Measurements from ENCODE around the gene DOCK1.

DOCK1 gene

DNA sequence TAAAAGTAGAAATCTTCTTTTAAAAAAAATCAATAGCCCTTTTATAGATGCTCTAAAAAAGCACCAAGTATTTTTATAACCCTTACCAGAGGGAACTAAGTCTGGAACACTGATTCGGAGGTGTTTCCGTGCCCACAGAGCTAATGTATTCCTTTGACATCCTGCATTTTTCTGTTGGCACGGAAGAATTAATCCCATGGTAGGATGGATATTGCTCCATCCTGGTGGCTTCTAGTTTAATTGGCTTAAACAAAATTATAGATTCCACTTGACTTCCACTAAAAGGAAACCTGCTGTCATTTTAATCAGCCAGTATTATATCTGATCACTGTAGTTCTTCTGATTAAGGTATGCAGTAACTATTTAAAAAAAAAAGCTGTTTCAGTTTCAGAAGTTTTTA lies 479.8 kb downstream of the DOCK1 start:
- DNase-seq = no peak

DNA sequence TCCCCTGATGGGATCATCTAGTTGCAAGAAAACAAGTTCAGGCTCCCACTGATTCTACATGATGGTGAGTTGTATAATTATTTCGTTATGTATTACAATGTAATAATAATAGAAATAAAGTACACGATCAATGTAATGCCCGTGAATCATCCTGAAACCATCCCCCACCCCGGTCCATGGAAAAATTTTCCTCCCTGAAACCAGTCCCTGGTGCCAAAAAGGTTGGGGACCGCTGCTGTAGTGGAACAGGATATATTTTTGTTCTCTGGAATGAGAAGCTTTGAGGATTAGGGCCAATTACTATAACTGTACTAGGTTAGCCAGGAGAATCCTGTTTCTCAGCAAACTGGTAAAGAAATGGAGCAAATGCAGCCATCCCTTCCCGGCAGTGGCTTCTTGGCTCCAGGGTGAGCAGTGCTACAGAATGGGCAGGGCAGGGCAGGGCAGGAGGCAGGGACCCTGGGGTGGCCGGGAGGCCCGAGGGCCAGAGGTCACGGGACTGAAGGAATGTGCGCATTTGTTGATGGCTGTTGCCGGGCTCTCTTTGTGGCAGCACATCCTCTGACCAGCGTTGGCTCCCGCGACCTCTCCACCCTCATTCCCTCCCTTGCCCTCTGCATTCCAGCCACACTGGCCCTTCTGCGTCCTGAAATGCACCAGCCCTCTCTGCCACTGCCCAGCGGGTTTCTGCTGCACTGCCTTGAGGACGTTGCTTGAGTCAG lies 481.5 kb downstream of the DOCK1 start:
- DNase-seq = no peak

- no peak for DNase-seq
Measured at GRCh38 chr10:127391875-127392274, 486.6 kb downstream of the DOCK1 start.

- peak in 9 of 56 donors; percentile 10 to 62 (median 28) for DNase-seq
Measured at GRCh38 chr10:127392351-127393235, 487.4 kb downstream of the DOCK1 start.

DNA sequence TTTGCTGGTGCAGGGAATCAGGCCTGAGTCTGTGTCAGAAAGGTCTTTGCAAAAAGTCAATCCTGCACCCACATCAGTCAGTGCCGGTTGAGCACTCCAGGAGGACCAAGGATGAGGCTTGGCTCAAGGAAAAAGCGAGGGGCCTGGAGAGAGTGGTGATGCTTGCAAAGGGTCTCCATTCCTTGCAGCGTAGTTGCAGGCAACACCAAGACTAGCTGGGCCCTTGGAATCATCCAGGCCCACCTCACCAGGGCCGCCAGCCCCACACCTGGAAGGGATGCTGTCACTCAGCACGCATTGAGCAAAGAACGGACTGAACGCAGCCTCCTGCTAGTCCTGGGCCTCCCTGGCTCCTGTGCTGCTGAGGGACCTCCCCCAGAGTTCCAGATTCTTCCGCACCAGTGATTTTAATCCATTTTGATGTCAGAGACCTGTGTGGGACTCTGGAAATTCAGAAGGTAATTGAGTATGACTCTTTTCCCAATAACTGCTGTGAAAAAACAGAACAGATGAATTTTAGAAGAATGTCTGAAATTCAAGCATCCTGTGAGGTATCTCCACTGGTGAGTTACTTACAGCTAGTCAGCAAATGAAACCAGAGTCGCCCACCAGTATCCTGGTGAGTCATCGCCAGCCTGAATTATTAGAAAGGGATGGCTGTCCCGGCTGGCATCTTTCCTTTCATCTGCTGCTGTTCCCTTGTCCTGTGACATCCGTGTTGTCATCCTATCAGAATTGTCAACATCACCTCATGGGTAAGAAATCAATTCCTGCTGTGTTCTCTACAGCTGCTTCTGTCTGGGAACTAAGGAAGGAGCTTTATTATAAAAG lies 493.1 kb downstream of the DOCK1 start:
- peak in 10 of 56 donors; percentile 6 to 46 (median 28) for DNase-seq

- DNase-seq = no peak
Measured at GRCh38 chr10:127398971-127399365, 493.7 kb downstream of the DOCK1 start.

DNA sequence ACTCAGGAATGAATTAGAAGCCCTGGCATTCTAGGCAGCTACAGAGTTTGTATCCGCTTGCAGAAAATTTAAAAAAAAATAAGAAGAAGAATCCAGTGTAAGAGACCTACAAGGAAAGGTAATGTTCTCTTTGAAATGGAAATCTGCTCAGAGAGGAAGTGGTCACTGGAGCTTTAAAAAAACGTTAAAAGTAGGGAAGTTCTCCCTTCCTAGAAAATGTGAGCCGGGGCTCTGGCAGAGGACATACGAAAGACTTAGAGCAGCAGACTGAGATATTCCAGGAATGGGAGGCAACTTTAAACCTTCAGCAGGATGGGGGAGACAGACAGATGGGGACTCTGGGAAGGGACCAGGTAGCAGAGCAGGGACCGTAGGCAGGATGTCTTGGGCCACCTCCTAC lies 494.4 kb downstream of the DOCK1 start:
- no peak for DNase-seq

DNA sequence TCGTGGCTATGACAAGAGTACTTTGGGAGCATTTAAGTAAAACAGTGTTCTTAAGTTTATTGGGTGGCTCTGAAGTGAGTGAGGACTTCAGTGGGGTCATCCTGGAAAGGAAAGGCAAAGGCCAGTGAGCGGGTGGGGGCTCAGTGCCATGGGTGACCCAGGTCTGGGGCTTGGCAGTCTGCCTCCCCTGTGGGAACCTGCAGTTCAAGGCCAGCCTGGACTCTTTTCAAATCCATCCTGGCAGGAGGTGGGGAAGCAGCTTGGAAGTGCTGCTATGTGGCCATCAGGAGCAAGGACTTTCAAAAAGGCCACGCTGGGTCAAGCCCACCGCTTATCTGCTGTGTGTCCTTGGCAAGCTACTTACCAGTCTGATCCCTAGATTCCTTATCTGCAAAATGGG lies 495.0 kb downstream of the DOCK1 start:
- DNase-seq = no peak

DNA sequence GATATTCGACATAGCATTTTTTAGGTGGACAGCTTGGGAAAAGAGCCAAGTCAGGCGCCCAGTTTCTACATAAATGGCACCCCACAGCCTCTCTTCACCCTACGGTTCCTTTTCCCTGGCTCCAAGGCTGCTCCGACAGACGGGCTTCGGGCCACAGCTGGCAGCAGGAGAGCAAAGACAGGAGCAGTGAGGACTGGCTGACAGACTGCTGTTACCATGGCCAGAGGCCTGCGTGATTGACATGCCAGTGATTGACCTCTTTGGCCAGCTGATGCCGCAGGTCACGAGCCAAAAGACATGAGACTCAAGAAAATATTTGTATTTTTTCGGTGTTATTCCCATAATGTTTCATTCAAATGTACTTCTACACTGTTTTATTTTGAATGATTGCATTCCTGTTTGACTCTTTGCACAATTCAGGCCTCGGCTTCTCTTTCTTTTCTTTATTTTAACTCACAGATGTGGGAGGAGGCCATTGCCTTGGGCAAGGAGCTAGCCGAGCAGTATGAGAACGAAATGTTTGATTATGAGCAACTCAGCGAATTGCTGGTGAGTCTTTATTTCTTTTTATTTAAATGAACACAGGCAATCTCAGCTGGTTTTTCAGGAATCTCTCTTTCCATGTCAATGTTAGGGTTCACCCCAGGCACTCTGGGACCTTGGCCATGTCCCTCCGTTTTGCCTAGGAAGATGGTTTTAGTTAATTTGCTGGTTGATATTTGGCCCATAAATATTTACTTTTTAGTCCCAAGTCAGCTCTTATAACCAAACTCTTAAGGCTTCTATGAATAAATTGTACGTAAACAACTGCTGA lies 497.6 kb downstream of the DOCK1 start:
- peak in 1 of 56 donors; percentile 26 for DNase-seq

- DNase-seq = no peak
Measured at GRCh38 chr10:127405221-127405620, 500.0 kb downstream of the DOCK1 start.

DNA sequence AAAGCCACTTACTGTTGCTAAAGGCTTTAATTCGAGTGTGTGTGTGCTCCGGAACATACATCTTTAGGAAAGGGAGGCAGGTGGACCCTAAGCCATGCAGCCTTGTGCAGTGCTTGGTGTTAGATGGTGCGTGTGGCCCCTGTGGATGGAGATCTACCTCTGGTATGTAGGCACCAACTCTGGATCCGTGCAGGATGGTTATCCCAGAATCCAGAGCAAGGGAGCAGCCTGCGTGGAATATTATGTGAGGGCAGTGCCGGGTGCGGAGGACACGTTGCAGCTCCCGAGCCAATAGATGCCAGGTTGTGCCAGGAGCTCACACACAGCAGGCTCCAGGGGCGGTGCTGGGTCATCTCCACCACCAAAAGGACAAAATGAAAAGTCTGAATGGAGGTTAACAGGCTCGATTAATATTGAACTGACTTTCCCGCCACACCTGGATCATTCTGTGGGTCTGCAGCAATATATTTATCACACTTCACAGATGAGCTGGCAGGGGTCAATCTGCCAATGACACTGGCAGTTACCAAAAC lies 500.9 kb downstream of the DOCK1 start:
- DNase-seq = no peak

- peak in 1 of 56 donors; percentile 14 for DNase-seq
Measured at GRCh38 chr10:127407551-127407950, 502.3 kb downstream of the DOCK1 start.

- no peak for DNase-seq
Measured at GRCh38 chr10:127408112-127408710, 503.0 kb downstream of the DOCK1 start.

DNA sequence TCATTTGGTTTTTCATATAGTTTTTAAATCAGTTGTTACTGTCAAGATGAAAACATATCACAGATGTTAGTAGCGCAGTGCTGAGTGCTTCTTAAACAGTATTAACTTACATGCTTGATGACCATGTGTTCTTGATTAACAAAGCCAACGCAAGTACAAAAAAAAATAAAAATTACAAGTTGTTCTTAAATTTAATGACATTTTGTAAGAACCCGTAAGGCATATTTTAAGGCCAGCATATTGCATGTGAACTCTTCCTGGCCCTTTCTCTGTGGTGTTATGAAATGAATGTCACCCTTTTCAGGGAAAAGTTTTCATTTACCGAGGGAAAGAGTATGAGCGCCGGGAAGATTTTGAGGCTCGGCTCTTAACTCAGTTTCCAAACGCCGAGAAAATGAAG lies 503.5 kb downstream of the DOCK1 start:
- no peak for DNase-seq

DNA sequence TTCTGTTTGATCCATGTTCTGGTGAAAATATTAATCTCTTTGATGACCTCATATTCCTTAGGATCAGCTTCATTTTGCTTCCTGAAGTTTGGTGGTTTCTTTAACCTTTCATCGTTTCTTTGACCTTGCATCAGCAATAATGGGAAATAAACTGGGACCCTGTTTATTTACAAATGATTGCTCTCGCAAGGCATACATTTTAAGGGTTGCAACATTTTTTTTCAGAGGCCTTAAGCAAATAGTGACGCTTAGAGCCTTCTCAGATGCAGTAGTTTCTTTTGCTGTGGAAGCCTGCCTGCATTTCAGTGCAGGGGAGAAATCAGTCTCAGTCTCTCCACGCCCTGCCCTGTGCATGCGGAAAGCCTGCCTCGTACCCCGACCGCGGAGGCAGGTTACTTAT lies 504.8 kb downstream of the DOCK1 start:
- DNase-seq = no peak

- DNase-seq = no peak
Measured at GRCh38 chr10:127411062-127411461, 505.8 kb downstream of the DOCK1 start.

GRCh38 chr10:127413326-127413725 lies 508.1 kb downstream of the DOCK1 start:
- no peak for DNase-seq

DNA sequence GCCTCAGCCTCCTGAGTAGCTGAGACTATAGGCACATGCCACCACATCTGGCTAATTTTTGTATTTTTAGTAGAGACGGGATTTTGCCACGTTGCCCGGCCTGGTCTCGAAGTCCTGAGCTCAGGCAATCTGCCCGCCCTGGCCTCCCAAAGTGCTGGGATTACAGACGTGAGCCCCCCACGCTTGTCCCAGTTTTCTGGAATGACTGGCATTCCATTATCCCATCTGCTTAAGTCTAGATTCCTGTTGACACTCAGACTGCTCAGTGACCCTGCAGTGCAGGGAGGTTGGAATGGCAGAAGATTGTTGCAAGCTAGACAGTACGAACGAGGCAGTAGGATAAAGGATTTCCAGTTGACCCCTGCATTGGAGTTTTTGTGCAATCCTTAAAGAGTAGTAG lies 508.8 kb downstream of the DOCK1 start:
- no peak for DNase-seq

DNA sequence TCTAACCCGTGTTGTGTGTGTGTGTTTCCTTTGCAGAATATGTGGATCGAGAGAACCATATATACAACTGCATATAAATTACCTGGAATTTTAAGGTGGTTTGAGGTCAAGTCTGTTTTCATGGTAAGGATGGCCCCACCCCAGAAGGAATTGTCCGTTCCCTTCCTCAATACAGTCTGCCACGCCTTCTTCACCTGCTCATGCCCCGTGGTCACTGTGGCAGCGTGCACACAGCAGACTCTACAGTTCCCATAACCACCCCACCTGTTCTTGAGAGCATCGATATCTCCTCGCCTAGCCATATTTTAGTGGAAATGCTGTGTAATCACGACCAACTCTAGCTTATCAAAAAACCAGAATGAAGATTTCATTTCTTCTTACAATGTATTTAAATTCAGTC lies 509.9 kb downstream of the DOCK1 start:
- no peak for DNase-seq

GRCh38 chr10:127415901-127416581 lies 510.8 kb downstream of the DOCK1 start:
- DNase-seq = no peak

Data from amygdala (tissue), 56 donors.